GM18867 (cell line): ENCODE measurements around the gene SLC7A6.

ENCODE experiments used
- ATAC-seq: cut with Tn5 transposase; IDR thresholded peaks from one replicate; pipeline ENCODE4 v1.9.1; 2021; ENCODE audit warnings: mild to moderate bottlenecking, moderate library complexity; ENCODE audit not compliant: unreplicated experiment

SLC7A6 gene

DNA sequence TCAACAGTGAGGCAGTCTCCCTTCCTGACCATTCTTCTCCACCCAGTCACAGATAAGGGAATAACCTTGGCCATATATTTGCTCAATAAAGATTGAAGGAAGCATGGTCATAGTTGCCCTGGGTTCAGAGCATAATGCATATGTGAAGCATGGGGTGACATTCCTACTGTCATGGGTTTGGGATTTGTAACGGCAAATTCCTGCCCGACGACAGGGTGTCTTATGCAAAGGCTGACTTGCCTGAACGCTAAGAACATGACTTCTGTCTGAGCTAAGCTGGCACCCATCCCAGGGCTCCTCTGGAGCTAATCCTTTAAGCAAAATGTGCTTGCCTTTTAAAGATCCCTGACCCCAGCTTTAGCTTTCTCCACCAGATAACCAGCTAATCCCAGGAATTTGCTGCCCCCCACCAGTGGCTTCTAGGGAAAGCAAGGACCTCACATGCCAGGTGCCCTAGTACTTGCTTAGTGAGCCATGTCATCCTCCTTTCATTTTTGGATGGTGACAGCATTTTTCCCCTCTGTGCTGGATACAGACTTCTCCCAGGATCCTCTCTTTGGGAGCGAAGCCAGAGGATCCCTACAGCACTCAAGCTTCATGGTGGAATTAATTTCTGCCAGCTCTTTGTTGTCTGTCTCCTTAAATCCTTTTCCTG, 34.7 kb downstream of the SLC7A6 start:
- no peak for ATAC-seq

- no peak for ATAC-seq
Observed at GRCh38 chr16:68299571-68300453, 35.5 kb downstream of the SLC7A6 start.

GRCh38 chr16:68300734-68301459, 36.6 kb downstream of the SLC7A6 start:
- no peak for ATAC-seq

DNA sequence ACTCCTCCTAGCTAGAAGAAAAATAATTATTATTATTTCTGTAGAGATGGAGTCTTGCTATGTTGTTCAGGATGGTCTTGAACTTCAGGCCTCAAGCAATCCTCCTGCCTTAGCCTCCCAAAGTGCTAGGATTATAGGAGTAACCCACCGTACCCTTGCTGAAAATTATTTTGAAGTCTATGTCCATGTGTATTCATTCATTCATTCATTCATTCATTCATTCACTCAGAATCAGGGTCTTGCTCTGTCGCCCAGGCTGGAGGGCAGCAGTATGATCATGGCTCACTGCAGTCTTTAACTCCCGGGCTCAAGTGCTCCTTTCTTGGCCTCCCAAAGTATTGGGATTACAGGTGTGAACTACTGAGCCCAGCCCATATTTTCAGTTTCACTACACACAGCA, 42.3 kb downstream of the SLC7A6 start:
- no peak for ATAC-seq

GRCh38 chr16:68309799-68310198, 45.5 kb downstream of the SLC7A6 start:
- no peak for ATAC-seq

GRCh38 chr16:68310437-68310773, 46.1 kb downstream of the SLC7A6 start:
- ATAC-seq, result peak; percentile 29

- ATAC-seq, result peak; percentile 95
Observed at GRCh38 chr16:68310774-68311511, 46.6 kb downstream of the SLC7A6 start, which contains the start of the genes PRMT7 and SLC7A6OS. TSS of gene PRMT7 (plus strand) at chr16:68311019. CDS start at chr16:68315980, 4,961 bp downstream. TSS of gene SLC7A6OS (minus strand) at chr16:68310946. CDS start at chr16:68310926, 20 bp downstream.

DNA sequence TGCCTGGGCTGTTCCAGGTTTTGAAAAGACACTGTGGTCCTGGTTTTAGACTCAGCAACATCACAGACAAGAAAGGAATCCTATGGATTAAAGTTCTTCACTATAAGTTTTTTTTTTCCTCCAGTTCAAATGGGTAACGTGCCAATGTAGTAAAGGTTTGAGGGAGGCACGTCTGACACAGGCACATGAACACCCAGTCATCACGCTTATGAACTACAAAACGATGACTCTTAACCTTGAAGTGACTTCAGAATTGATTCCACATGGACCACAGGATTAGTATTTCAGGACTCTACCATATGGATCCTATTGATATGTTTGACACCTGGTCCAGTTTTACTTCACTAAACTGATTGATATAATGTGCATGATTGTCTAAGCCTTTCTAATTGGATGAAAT, 48.8 kb downstream of the SLC7A6 start:
- ATAC-seq, result no peak

GRCh38 chr16:68319185-68319908, 55.0 kb downstream of the SLC7A6 start:
- peak; percentile 65 for ATAC-seq

- no peak for ATAC-seq
Observed at GRCh38 chr16:68324336-68324735, 60.0 kb downstream of the SLC7A6 start.

- no peak for ATAC-seq
Observed at GRCh38 chr16:68324780-68325357, 60.5 kb downstream of the SLC7A6 start.

DNA sequence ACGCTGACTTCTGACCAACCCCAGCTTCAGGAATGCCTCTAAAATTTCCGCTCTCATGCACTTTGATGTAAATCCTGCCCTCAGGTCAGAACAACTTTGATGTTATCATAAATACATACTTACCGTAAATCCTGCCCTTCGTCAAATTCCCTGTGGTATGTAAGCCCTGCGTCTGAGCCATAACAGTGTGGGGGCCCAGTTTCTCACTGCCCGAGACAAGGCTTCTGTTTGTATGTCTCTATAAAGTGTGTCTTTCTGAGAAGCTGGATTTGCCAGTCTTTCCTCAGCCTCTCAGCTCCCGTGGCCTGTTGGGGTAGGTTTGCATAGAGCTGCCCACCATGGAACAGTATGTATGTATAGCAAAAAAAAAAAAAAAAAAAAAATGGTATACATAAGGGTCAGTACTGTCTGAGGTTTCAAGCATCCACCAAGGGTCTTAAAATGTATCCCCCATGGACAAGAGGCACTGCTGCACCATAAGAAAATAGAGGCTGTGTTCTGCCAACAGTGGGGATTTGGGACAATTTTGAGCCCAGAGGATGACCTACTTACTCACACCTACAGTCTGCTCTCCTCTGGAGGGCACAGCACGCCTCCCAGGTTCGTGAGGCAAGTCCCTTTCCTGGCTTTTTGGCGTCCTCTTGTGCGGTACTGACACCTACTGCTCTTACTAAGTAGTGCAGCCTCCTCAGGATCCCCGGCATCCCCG, 64.0 kb downstream of the SLC7A6 start:
- ATAC-seq, result peak; percentile 73

DNA sequence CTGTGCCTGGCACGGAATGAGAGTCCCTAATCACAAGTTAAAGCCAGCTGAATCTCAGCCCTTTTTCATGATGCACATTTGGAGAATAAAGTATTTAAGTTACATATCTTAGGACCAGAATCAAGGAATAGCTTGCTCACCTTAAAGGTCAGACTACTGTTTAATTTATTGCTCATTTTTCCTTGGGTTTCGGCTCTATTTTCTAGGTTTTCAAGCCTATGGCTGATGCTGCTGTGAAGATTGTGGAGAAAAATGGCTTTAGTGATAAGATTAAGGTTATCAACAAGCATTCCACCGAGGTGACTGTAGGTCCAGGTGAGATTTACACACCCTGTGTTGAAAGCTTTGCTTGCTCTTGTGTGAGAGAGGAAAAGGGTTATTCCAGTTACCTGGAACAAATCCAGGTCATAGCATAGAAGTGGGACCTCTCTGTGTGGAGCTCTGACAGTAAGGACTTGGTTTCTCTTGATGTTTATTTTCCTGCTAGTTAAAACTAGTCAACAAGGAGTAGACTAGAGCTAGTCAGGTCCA, 64.6 kb downstream of the SLC7A6 start:
- no peak for ATAC-seq

DNA sequence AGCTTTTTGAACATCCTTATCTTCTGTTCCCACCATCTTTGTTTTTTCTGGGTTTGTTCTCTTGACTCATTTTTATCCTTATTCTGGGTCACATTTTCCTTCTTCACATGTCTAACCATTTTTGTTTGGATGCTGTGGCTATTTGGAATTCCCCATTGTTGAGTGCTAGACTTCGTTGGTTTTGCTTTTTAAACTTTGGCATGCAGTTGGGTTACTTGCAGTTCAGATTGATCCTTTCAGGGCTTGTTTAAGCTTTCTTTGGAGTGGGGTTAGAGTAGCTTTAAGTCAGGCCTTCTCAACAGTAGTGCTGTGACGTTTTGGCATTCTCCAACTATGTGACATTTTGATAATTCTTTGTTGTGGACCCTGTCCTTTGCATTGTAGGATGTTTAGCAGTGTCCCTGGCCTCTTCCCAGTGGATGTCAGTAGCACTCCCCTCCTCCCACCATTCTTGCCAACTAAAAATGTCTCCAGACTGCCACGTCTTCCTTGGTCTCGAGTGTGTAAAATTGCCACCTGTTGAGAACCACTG, 67.6 kb downstream of the SLC7A6 start:
- no peak for ATAC-seq

GRCh38 chr16:68332411-68333121, 68.2 kb downstream of the SLC7A6 start:
- ATAC-seq, result no peak

DNA sequence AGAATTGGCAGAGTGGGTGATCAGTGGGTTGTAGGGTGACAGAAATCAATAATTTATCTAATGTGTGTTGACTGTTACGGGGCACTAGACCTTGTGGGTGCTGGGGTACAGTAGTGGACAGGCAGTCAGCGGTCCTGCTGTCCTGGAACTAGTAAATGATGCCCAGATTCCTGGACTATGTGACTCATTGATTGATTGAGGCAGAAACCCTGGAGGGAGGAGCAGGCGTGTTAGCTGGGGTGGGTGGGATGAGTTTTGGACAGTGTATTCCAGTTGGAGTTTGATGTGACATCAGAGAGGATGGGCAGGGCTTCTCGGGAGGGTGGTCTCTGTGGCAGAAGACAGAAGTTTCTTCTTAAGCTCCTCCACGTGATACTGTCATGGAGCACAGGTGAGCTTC, 70.8 kb downstream of the SLC7A6 start:
- no peak for ATAC-seq

DNA sequence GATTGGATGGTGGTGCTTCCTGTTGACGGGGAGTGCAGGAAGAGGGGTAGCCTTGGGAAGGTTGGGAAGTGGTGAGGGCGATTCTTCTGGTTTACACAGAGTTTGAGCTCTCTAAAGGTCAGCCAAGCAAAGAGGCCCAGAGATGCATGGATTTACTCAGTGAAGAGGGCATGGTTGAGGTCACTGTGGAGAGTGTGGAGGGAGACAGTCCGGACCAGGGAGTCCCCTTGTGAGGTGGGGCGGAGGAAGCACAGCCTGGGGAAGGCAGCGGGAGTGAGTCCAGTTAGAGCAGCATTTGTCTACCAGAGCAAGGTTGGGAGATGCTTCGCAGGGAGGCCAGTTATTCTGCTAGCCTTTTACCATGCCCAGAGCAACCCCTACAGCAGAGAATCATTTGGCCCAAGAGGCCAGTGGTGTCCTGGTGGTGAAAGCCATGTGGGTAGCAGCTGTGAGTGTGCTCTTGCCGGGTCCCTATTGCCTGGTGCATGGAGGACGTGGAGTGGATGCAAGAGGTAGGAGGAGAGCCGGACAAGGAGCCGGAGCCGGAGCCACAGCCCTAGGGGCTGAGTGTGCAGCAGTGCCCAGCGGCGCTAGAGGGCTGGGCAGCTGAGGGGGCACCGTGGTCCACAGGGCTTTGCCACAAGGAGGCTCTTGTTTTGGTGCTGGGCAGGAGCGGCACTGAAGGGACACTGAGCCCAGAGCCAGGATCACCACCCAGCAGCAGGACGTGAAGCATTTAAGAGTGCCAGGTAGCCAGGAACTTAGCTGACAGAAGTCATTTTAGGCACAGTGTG, 74.2 kb downstream of the SLC7A6 start:
- ATAC-seq, result no peak
